ENCODE data around the gene PRPF6.

GRCh38 chr20:64067005-64067632 is 86.2 kb downstream of the PRPF6 start:
- no peak for TF ChIP-seq CTCF (IDR thresholded peaks at IDR 0.05)
- no peak for TF ChIP-seq POLR2A (IDR thresholded peaks at IDR 0.05)

Measured in esophagus squamous epithelium (tissue), 4 donors.